ENCODE measurements around the gene JAML. TPM values are rescaled to one million over a fixed set of nuclear protein-coding genes. Genes with fewer than 3 reads are reported as not detected.

The JAML gene
- total and polyA plus RNA-seq, 2 of the 8 experiments (the other 6 are each of a cell fraction or from before 2014, with no cell fraction given): 0.12 to 0.58 TPM

GRCh38 chr11:118156531-118157185 is 68.2 kb downstream of the JAML start (continued):
- TF ChIP-seq SUZ12 (IDR thresholded peaks at IDR 0.05; ENCODE audit: low read length) (peak; percentile 50; the same call in 1 of the 2 replicates), RBBP5 (IDR thresholded peaks at IDR 0.05; ENCODE audit: borderline replicate concordance, low read depth, low read length) (no peak; the same call in 1 of the 2 replicates), RAD21 (IDR thresholded peaks at IDR 0.05 in 1 of 2, conservative IDR thresholded peaks at IDR 0.05 in 1 of 2; ENCODE audit: low read depth in 2 of 2, low read length in 2 of 2) (no peak), RNF2 (IDR thresholded peaks at IDR 0.05; ENCODE audit: borderline replicate concordance, low read depth, low read length, missing control alignments, poor library complexity, severe bottlenecking) (peak; percentile 29), JUND (IDR thresholded peaks at IDR 0.05; ENCODE audit: low read length) (no peak), BACH1 (IDR thresholded peaks at IDR 0.05; ENCODE audit: low read length) (no peak), RFX5 (IDR thresholded peaks at IDR 0.05; ENCODE audit: borderline replicate concordance, low read depth, low read length) (no peak), KDM4A (IDR thresholded peaks at IDR 0.05; ENCODE audit: low read depth, low read length, severe bottlenecking) (no peak), SIRT6 (IDR thresholded peaks at IDR 0.05; ENCODE audit: low read length) (no peak)

All from H1 (cell line).